ENCODE results near the gene UBE2H. TPM values are rescaled to one million over a fixed set of nuclear protein-coding genes. Genes with fewer than 3 reads are reported as not detected.

Gene UBE2H
- total RNA-seq, 1 donor from 2014 or later, result 99.1 TPM

- DNase-seq (ENCODE audit: low spot score, unreplicated experiment), result no peak
- peaks cover 61% of the 10 kb centered on the region for H3K4me1 Mint-ChIP-seq (ENCODE audit: low read depth)
Measured at GRCh38 chr7:129854401-129854800, 98.4 kb downstream of the UBE2H start.

GRCh38 chr7:129853661-129854268, 99.0 kb downstream of the UBE2H start:
- H3K27ac Mint-ChIP-seq, result peak overlapping the region; percentile 70

More at GRCh38 chr7:129854401-129854800, 98.4 kb downstream of the UBE2H start:
- no peak for TF ChIP-seq CTCF (IDR thresholded peaks at IDR 0.05; ENCODE audit: unreplicated experiment)
- peaks cover 10% of the 10 kb centered on the region for H3K36me3 Mint-ChIP-seq (ENCODE audit: insufficient read depth)
- no peaks in the 10 kb centered on the region for H3K9me3 Mint-ChIP-seq (ENCODE audit: low read depth)
- peak overlapping the region; percentile 17 for H3K27ac Mint-ChIP-seq
- no peaks in the 10 kb centered on the region for H3K27me3 Mint-ChIP-seq
- no peak overlapping the region for H3K4me3 Mint-ChIP-seq (ENCODE audit: low read depth)

GRCh38 chr7:129851809-129852208, 101.0 kb downstream of the UBE2H start:
- H3K4me3 Mint-ChIP-seq (ENCODE audit: low read depth), result peak overlapping the region; percentile 56
- H3K36me3 Mint-ChIP-seq (ENCODE audit: insufficient read depth), result peaks cover 6% of the 10 kb centered on the region
- DNase-seq (ENCODE audit: low spot score, unreplicated experiment), result no peak
- no peaks in the 10 kb centered on the region for H3K9me3 Mint-ChIP-seq (ENCODE audit: low read depth)
- H3K27ac Mint-ChIP-seq, result peak overlapping the region; percentile 96
- H3K27me3 Mint-ChIP-seq, result no peaks in the 10 kb centered on the region
- TF ChIP-seq CTCF (IDR thresholded peaks at IDR 0.05; ENCODE audit: unreplicated experiment), result no peak
- peaks cover 65% of the 10 kb centered on the region for H3K4me1 Mint-ChIP-seq (ENCODE audit: low read depth)

More at GRCh38 chr7:129853661-129854268, 99.0 kb downstream of the UBE2H start:
- TF ChIP-seq CTCF (IDR thresholded peaks at IDR 0.05; ENCODE audit: unreplicated experiment), result no peak
- H3K36me3 Mint-ChIP-seq (ENCODE audit: insufficient read depth), result peaks cover 10% of the 10 kb centered on the region
- peaks cover 60% of the 10 kb centered on the region for H3K4me1 Mint-ChIP-seq (ENCODE audit: low read depth)
- H3K27me3 Mint-ChIP-seq, result no peaks in the 10 kb centered on the region
- H3K9me3 Mint-ChIP-seq (ENCODE audit: low read depth), result no peaks in the 10 kb centered on the region
- H3K4me3 Mint-ChIP-seq (ENCODE audit: low read depth), result no peak overlapping the region
- no peak for DNase-seq (ENCODE audit: low spot score, unreplicated experiment)

GRCh38 chr7:129851174-129851573, 101.6 kb downstream of the UBE2H start:
- no peak overlapping the region for H3K4me3 Mint-ChIP-seq (ENCODE audit: low read depth)

GRCh38 chr7:129848436-129848835, 104.3 kb downstream of the UBE2H start:
- no peak for DNase-seq (ENCODE audit: low spot score, unreplicated experiment)
- Mint-ChIP-seq H3K9me3 (ENCODE audit: low read depth) (no peaks in the 10 kb centered on the region), H3K36me3 (ENCODE audit: insufficient read depth) (peaks cover 3% of the 10 kb centered on the region), H3K27me3 (no peaks in the 10 kb centered on the region), H3K27ac (no peak overlapping the region), H3K4me1 (ENCODE audit: low read depth) (peaks cover 54% of the 10 kb centered on the region), H3K4me3 (ENCODE audit: low read depth) (no peak overlapping the region)
- no peak for TF ChIP-seq CTCF (IDR thresholded peaks at IDR 0.05; ENCODE audit: unreplicated experiment)

More at GRCh38 chr7:129851174-129851573, 101.6 kb downstream of the UBE2H start:
- Mint-ChIP-seq H3K27ac (peak overlapping the region; percentile 96), H3K36me3 (ENCODE audit: insufficient read depth) (peaks cover 7% of the 10 kb centered on the region), H3K27me3 (no peaks in the 10 kb centered on the region), H3K9me3 (ENCODE audit: low read depth) (no peaks in the 10 kb centered on the region), H3K4me1 (ENCODE audit: low read depth) (peaks cover 65% of the 10 kb centered on the region)
- no peak for TF ChIP-seq CTCF (IDR thresholded peaks at IDR 0.05; ENCODE audit: unreplicated experiment)
- DNase-seq (ENCODE audit: low spot score, unreplicated experiment), result no peak

All from progenitor cell of endocrine pancreas (in vitro differentiated cells).